Endothelial cell of umbilical vein (primary cell): ENCODE data around the gene GSC2. TPM values are rescaled to one million over a fixed set of nuclear protein-coding genes. Genes with fewer than 3 reads are reported as not detected.

Source experiments
- BruUV-seq: library from RNA; stranded (reverse); fragments of 400-500 nt; replicated peaks from 2 replicates; lab custom pipeline; 2021; lab: Mats Ljungman, UMichigan
- CTCF ChIA-PET: fragments of 300-600, 350-600 bp; sonication (Branson Sonifier 250); formaldehyde crosslinking; loops from one replicate; lab custom pipeline; 2021; ENCODE audit warnings: antibody characterized with exemption, inconsistent platforms; lab: Charles Lee
- POLR2A ChIA-PET: fragments of 300-600, 350-600 bp; sonication (Branson Sonifier 250); formaldehyde crosslinking; loops from one replicate; lab custom pipeline; 2021; ENCODE audit warnings: antibody characterized with exemption, inconsistent platforms; lab: Charles Lee
- DNase-seq: peaks from one replicate; pipeline ENCODE4 v3.0.0-alpha.2; 2011; ENCODE audit warnings: low read depth, low spot score
- FAIRE-seq: peaks from 2 replicates; lab custom pipeline; 2011; peaks lifted over from hg19 to GRCh38; lab: Jason Lieb, UNC
- H2AFZ ChIP-seq: 2 replicates; pipeline ENCODE4 v1.6.0; 2012; ENCODE audit warnings: low read depth, low read length, control low read depth, inconsistent platforms
- H3K27ac ChIP-seq: 2 replicates; pipeline ENCODE4 v1.5.1; 2011; ENCODE audit warnings: low read depth, mild to moderate bottlenecking, control low read depth, low read length, moderate library complexity; ENCODE audit not compliant: insufficient read depth
- H3K27me3 ChIP-seq, 2 experiments: 2 replicates each; pipeline versions ENCODE4 v1.6.0 to v1.6.1; 2011; ENCODE audit warnings: low read length in 2 of 2, mixed read lengths in 1 of 2; ENCODE audit not compliant: control insufficient read depth in 2 of 2, insufficient read depth in 2 of 2
- H3K36me3 ChIP-seq, 2 experiments: 2 replicates in 1 of 2; 3 replicates in 1 of 2; pipeline ENCODE4 v1.5.1; 2011; ENCODE audit warnings: low read length in 2 of 2, mild to moderate bottlenecking in 1 of 2, moderate library complexity in 1 of 2; ENCODE audit not compliant: control insufficient read depth in 2 of 2, insufficient read depth in 2 of 2; ENCODE audit errors: extremely low read depth in 1 of 2
- H3K4me1 ChIP-seq: 3 replicates; pipeline ENCODE4 v1.5.1; 2011; ENCODE audit warnings: mild to moderate bottlenecking, low read length; ENCODE audit not compliant: control insufficient read depth, insufficient read depth; ENCODE audit errors: extremely low read depth
- H3K4me2 ChIP-seq: 2 replicates; pipeline ENCODE4 v1.6.1; 2011; ENCODE audit warnings: low read length, control low read depth, mixed read lengths; ENCODE audit not compliant: insufficient read depth
- H3K4me3 ChIP-seq, 3 experiments: fragments of 200-600 bp in 1 of 3; sonication (generic), shearing (Covaris generic) in 1 of 3; replicated peaks in 1 of 3; 2 replicates each; pipeline ENCODE4 v1.5.1; 2011 to 2016; ENCODE audit warnings: control low read depth in 3 of 3, low read length in 3 of 3, mild to moderate bottlenecking in 2 of 3, inconsistent platforms in 1 of 3, low read depth in 1 of 3, moderate library complexity in 1 of 3; ENCODE audit not compliant: insufficient read depth in 1 of 3
- H3K79me2 ChIP-seq: 2 replicates; pipeline ENCODE4 v1.6.0; 2012; ENCODE audit warnings: low read length, inconsistent platforms; ENCODE audit not compliant: control insufficient read depth, insufficient read depth
- H3K9ac ChIP-seq: replicated peaks from 2 replicates; pipeline ENCODE3; 2011; ENCODE audit warnings: low read length, control low read depth; ENCODE audit not compliant: insufficient read depth; ENCODE audit errors: extremely low read depth
- H3K9me1 ChIP-seq: replicated peaks from 3 replicates; pipeline ENCODE4 v1.6.0; 2011; ENCODE audit warnings: mild to moderate bottlenecking, low read length; ENCODE audit not compliant: control insufficient read depth, insufficient read depth; ENCODE audit errors: extremely low read depth
- H3K9me3 ChIP-seq: replicated peaks from 2 replicates; pipeline ENCODE4 v1.5.1; 2012; ENCODE audit warnings: low read length, inconsistent platforms; ENCODE audit not compliant: control insufficient read depth, insufficient read depth
- H4K20me1 ChIP-seq: replicated peaks from 2 replicates; pipeline ENCODE3; 2011; ENCODE audit warnings: mild to moderate bottlenecking, low read length; ENCODE audit not compliant: control insufficient read depth, insufficient read depth; ENCODE audit errors: extremely low read depth
- CTCF ChIP-seq, 2 donors: IDR thresholded peaks; 1 replicate in 1 of 2; 2 replicates in 1 of 2; pipeline ENCODE4 v1.5.1; 2011; ENCODE audit warnings: low read length in 2 of 2, mild to moderate bottlenecking in 2 of 2, moderate library complexity in 2 of 2, control low read depth in 1 of 2, inconsistent platforms in 1 of 2, low read depth in 1 of 2; ENCODE audit not compliant: insufficient read depth in 1 of 2; ENCODE audit errors: extremely low read depth in 1 of 2
- EZH2 ChIP-seq: IDR thresholded peaks from 2 replicates; pipeline ENCODE4 v1.6.1; 2012; ENCODE audit warnings: borderline replicate concordance, low read depth, mild to moderate bottlenecking, moderate library complexity, low read length, inconsistent platforms; ENCODE audit not compliant: severe bottlenecking
- FOS ChIP-seq: IDR thresholded peaks from 2 replicates; pipeline ENCODE4 v1.6.1; 2011; ENCODE audit warnings: mild to moderate bottlenecking, low read length, moderate library complexity, borderline replicate concordance; ENCODE audit not compliant: insufficient read depth
- GATA2 ChIP-seq: IDR thresholded peaks from 2 replicates; pipeline ENCODE4 v1.7.0; 2011; ENCODE audit warnings: low read depth, mild to moderate bottlenecking, moderate library complexity, mixed read lengths, low read length; ENCODE audit not compliant: insufficient read length, insufficient read depth
- JUN ChIP-seq: IDR thresholded peaks from 2 replicates; pipeline ENCODE4 v1.6.1; 2011; ENCODE audit warnings: borderline replicate concordance, low read depth; ENCODE audit not compliant: insufficient read length, insufficient read depth
- MAX ChIP-seq: IDR thresholded peaks from 2 replicates; pipeline ENCODE4 v1.6.1; 2011; ENCODE audit not compliant: insufficient read depth, insufficient read length
- MYC ChIP-seq: IDR thresholded peaks from one replicate; pipeline ENCODE4 v1.6.1; 2011; ENCODE audit warnings: mild to moderate bottlenecking, low read depth, low read length
- POLR2A ChIP-seq: IDR thresholded peaks from 2 replicates; pipeline ENCODE4 v1.6.1; 2012; ENCODE audit warnings: low read depth, mild to moderate bottlenecking, control low read depth, low read length
- POLR2AphosphoS5 ChIP-seq: IDR thresholded peaks from 2 replicates; pipeline ENCODE4 v1.6.1; 2012; ENCODE audit warnings: low read depth, mild to moderate bottlenecking, control low read depth, low read length, moderate library complexity; ENCODE audit not compliant: insufficient read depth
- dilution Hi-C: fragments of 300-500 bp; cut with MboI; formaldehyde crosslinking; loops from one replicate; pipeline ENCODE4 v1.15.0; 2019; ENCODE audit warnings: low sequenced_read_pairs; ENCODE audit not compliant: extremely low pct_ligation_motif_present
- intact Hi-C: fragments of 100-400 bp; cut with micrococcal nuclease; formaldehyde crosslinking; loops from one replicate; pipeline ENCODE4 v1.10.0; 2022
- polyA plus RNA-seq, 4 experiments: library from polyadenylated mRNA; depleted of rRNA in 3 of 4; stranded (reverse) in 3 of 4; unstranded in 1 of 4; fragments of >200 nt; gene quantifications; 2 replicates each; pipeline versions ENCODE4 v1.2.1 to v1.2.3, GENCODE V29; 2011 to 2012; ENCODE audit warnings: missing spikeins in 1 of 4
- total RNA-seq: library from RNA; stranded (reverse); gene quantifications from 2 replicates; pipeline ENCODE4 v1.2.3, GENCODE V29; 2021

Gene GSC2
- total and polyA plus RNA-seq, 2 donors (not counting 3 experiments of a cell fraction or from before 2014, with no cell fraction given), result not detected

- H3K9ac ChIP-seq, result no peak overlapping the region
- intact Hi-C loops, result no loop called here
- H3K27ac ChIP-seq, result no peak overlapping the region
- H3K79me2 ChIP-seq, result no peaks in the 10 kb centered on the region
- no peaks in the 10 kb centered on the region for H4K20me1 ChIP-seq
- H3K4me3 ChIP-seq, result no peak overlapping the region
- FAIRE-seq, result no peak
- H3K27me3 ChIP-seq, result no peaks in the 10 kb centered on the region
- BruUV-seq, result no TSS peak
- peaks cover 3 to 31% of the 10 kb centered on the region in 2 experiments for H3K36me3 ChIP-seq
- no peak for DNase-seq
- TF ChIP-seq EZH2, result no peak
- TF ChIP-seq MAX, result no peak
- no peak for TF ChIP-seq FOS
- no peak for TF ChIP-seq CTCF (IDR thresholded peaks at IDR 0.05; ENCODE audit: extremely low read depth in 1 of 2, insufficient read depth in 1 of 2, low read depth in 1 of 2, low read length in 2 of 2)
- no peak for TF ChIP-seq POLR2AphosphoS5
- POLR2A ChIA-PET, result no interaction called here
- no peaks in the 10 kb centered on the region for H3K9me3 ChIP-seq
- H3K4me1 ChIP-seq, result no peaks in the 10 kb centered on the region
- CTCF ChIA-PET, result interaction anchor here (3.5 kb wide), 1 partner anchor 12 kb away, joined by 12 read pairs; the partner anchor contains the start of gene ESS2
- H3K9me1 ChIP-seq, result no peaks in the 10 kb centered on the region
- dilution Hi-C loops, result no loop called here
- H3K4me2 ChIP-seq, result no peak overlapping the region
- H2AFZ ChIP-seq, result no peak overlapping the region
Observed at GRCh38 chr22:19132153-19132552, 17.9 kb downstream of the GSC2 start.

GRCh38 chr22:19131685-19132015, 18.4 kb downstream of the GSC2 start:
- H3K79me2 ChIP-seq, result no peaks in the 10 kb centered on the region
- H3K9me3 ChIP-seq, result no peaks in the 10 kb centered on the region
- no peaks in the 10 kb centered on the region for H3K27me3 ChIP-seq
- H3K27ac ChIP-seq, result no peak overlapping the region
- H3K4me1 ChIP-seq, result no peaks in the 10 kb centered on the region
- no TSS peak for BruUV-seq
- no peaks in the 10 kb centered on the region for H4K20me1 ChIP-seq
- no peak for TF ChIP-seq GATA2
- TF ChIP-seq FOS, result no peak
- TF ChIP-seq POLR2A, result no peak
- no peak for TF ChIP-seq POLR2AphosphoS5
- TF ChIP-seq MAX, result no peak
- TF ChIP-seq MYC, result no peak
- no peak for TF ChIP-seq JUN
- TF ChIP-seq CTCF (IDR thresholded peaks at IDR 0.05; ENCODE audit: extremely low read depth in 1 of 2, insufficient read depth in 1 of 2, low read depth in 1 of 2, low read length in 2 of 2), result no peak
- TF ChIP-seq EZH2, result no peak
- dilution Hi-C loops (no loop called here), intact Hi-C loops (no loop called here)
- H3K4me3 ChIP-seq, result no peak overlapping the region
- H2AFZ ChIP-seq, result no peak overlapping the region
- H3K36me3 ChIP-seq, result peaks cover 3 to 26% of the 10 kb centered on the region in 2 experiments
- ChIA-PET POLR2A (no interaction called here), CTCF (interaction anchor here (3.5 kb wide), 1 partner anchor 13 kb away, joined by 12 read pairs; the partner anchor contains the start of gene ESS2)
- DNase-seq (no peak), FAIRE-seq (no peak)
- no peak overlapping the region for H3K9ac ChIP-seq
- H3K4me2 ChIP-seq, result no peak overlapping the region
- no peaks in the 10 kb centered on the region for H3K9me1 ChIP-seq
